Omental fat pad (tissue), 4 donors: ENCODE results near the gene EXOC6B. TPM values are rescaled to one million over a fixed set of nuclear protein-coding genes. Genes with fewer than 3 reads are reported as not detected.

Experiments
- ATAC-seq: fragments of 150-250 bp; one replicate; pipeline ENCODE4 v1.9.1; 2016; ENCODE audit warnings: mild to moderate bottlenecking, moderate library complexity; ENCODE audit not compliant: low FRiP score
- DNase-seq: peaks from one replicate; pipeline ENCODE4 v3.0.0-alpha.2; 2019; ENCODE audit warnings: low spot score
- CTCF ChIP-seq, 3 donors: fragments of 450-650 bp; IDR thresholded peaks; one replicate each; pipeline ENCODE4 v1.5.1; 2016 to 2017; ENCODE audit warnings: antibody characterized with exemption in 3 of 3, mild to moderate bottlenecking in 3 of 3, moderate library complexity in 2 of 3
- total RNA-seq, 4 donors: library from RNA; depleted of rRNA; stranded (reverse); fragments of >200 nt; gene quantifications; one replicate each; pipeline ENCODE4 v1.1.0, GENCODE V29; 2016

Gene EXOC6B
- total RNA-seq, 4 donors from 2014 or later: 25.6 to 38.3 (median 30.1) TPM

- TF ChIP-seq CTCF (IDR thresholded peaks at IDR 0.05): no peak
- ATAC-seq (no peak), DNase-seq (peak; percentile 17)
Observed at GRCh38 chr2:72130659-72131360, 695.0 kb downstream of the EXOC6B start.

DNA sequence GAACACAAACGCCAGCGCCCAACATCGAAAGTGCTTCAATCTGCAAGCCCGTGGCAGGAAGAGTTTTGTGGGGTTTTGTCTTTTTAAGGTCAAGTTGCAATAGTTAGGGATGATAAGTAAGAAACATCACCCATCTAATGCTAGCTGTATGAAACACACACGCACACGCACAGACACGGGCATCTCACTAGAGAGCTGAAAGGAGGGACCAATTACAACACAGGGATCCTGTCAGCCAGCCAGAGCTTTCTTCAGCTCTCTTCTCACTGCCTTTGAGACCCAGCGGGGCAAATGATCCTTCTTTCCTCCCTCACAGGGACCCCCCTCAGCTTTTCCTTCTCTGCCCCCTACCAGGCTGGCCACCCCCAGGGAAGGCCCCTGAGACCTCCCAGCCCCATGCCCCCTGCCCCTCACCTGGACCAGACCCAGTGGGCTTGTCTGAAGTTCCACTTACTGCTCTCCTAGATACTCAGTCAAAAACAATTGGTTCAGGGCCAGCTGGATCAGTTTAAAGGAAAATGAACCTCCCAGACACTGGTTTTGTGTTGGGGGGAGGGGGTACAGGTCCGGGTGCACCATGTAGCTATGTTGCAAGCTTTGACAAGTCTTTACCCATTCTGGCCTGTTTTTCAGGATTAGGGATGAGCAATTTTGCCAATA, 696.0 kb downstream of the EXOC6B start:
- no peak for TF ChIP-seq CTCF (IDR thresholded peaks at IDR 0.05)
- DNase-seq (peak; percentile 20), ATAC-seq (peak; percentile 24)

- ATAC-seq (no peak), DNase-seq (no peak)
- TF ChIP-seq CTCF (IDR thresholded peaks at IDR 0.05): no peak
Observed at GRCh38 chr2:72128843-72129227, 697.0 kb downstream of the EXOC6B start.

- TF ChIP-seq CTCF (IDR thresholded peaks at IDR 0.05): no peak
- ATAC-seq (no peak), DNase-seq (peak; percentile 17)
Observed at GRCh38 chr2:72128059-72128842, 697.6 kb downstream of the EXOC6B start.

DNA sequence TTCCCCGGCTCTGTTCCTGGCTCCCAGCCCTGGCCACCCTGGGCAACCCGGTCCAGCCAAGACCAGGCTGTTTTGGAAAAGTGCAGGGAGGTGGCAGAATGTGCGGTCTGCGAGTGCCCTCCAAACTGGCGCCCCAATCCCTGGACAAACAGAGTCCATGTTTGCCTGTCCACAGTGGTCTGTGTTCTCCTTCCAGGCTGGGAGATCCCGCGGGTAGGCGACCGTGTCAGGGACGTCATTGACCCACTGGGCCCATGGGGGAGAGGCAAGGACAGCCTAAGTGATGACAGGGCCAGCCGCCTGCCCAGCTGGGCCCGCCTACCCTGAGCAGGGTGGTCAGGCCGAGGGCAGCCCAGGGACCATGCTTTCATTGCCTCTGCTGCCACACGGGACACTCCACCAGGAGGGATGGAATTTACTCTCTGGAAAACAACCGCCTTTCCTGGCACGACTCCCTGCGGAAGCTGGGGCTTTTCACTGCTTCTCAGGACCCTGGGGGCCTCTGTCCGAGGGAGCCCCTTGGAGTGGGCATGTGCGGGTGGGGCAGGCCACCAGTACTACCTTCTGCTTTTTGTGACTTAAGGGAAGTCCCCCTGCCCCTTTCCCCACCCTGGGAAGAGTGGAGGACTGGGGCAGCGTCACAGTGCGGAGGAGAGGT, 698.3 kb downstream of the EXOC6B start:
- peak; percentile 6 for DNase-seq
- ATAC-seq: no peak
- no peak for TF ChIP-seq CTCF (IDR thresholded peaks at IDR 0.05)

DNA sequence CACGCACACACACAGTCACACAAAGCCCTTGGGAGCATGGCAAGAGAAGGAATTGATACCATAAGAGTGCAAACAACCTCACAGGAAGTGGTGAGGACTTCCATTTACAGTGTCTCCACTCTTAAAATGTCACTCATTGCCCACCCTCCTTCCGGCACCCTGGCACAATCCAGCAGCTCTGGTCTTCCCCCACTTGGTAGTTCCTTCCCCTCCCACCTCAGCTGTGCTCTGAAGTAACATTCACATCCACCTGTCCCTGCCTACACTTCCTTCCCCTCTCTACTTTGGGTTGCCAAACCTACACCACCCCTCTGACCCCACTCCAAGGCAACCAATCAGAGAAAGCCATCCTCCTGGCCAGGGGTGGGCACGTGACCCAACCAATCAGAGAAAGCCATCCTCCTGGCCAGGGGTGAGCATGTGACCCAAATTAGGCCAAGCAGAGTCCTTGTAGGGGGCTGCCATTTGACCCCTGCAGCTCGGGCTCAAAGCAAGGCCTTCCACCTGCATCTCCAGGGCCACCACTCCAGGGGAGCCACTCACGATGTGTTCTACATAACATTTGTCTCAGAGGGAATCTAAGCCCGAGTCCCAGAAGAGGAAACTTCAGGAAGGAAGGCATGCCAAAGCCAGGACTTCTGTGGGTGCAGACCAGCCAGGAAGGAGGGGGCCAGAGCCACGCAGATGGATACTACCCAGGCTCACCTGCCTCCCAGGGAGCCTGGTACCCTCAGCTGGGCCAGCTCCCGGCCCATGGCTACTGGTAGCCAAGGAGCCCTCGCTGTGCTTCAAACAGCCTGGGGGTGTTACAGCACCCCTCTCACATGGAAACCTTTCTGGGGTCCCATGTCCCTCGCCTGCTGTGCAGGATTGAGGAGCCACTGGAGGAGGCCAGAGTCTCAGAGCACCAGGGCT, 699.4 kb downstream of the EXOC6B start:
- DNase-seq (peak; percentile 7), ATAC-seq (no peak)
- TF ChIP-seq CTCF (IDR thresholded peaks at IDR 0.05): no peak
